Activated T-cell treated with anti-CD3 and anti-CD28 coated beads, Interleukin-2, amount 50 U/mL, for 4 hours (primary cell): Measurements from ENCODE around the gene TIMM22. TPM values are rescaled to one million over a fixed set of nuclear protein-coding genes. Genes with fewer than 3 reads are reported as not detected.
A peak's percentile ranks its signal among the peaks of the same experiment; 100 is the strongest.
"Not testable (repeated sequence)": the region's sequence is repeated elsewhere in the genome, so short reads cannot be mapped to it uniquely, and the experiment has no call there.

ENCODE experiments used
- ATAC-seq, 2 donors: fragments of 200-7000 bp; cut with Tn5 transposase; one replicate each; pipeline ENCODE4 v1.10.0; 2021
- DNase-seq: peaks from one replicate; pipeline ENCODE4 v3.0.0-alpha.2; 2020
- H3K27me3 Mint-ChIP-seq: one replicate; pipeline ENCODE4 v1.8.0; 2021; ENCODE audit warnings: low read depth, mixed read lengths
- H3K36me3 Mint-ChIP-seq: one replicate; pipeline ENCODE4 v1.8.0; 2022; ENCODE audit warnings: mixed read lengths; ENCODE audit not compliant: insufficient read depth
- H3K4me1 Mint-ChIP-seq: one replicate; pipeline ENCODE4 v1.8.0; 2021; ENCODE audit warnings: low read depth, mixed read lengths
- H3K4me3 Mint-ChIP-seq: one replicate; pipeline ENCODE4 v1.8.0; 2021; ENCODE audit warnings: mild to moderate bottlenecking, moderate library complexity, mixed read lengths
- H3K9me3 Mint-ChIP-seq: one replicate; pipeline ENCODE4 v1.8.0; 2021; ENCODE audit warnings: mixed read lengths
- total RNA-seq, 3 donors: library from RNA; stranded (reverse); gene quantifications; one replicate each; pipeline ENCODE4 v1.2.1, GENCODE V29; 2021

The TIMM22 gene
- total RNA-seq, 3 donors from 2014 or later = 21.6 to 22.5 (median 22.1) TPM

- H3K36me3 Mint-ChIP-seq = no peaks in the 10 kb centered on the region
- peak; percentile 79 for ATAC-seq
- peak within 1 kb of the TSS; percentile 77 for H3K4me3 Mint-ChIP-seq
- H3K27me3 Mint-ChIP-seq = peaks cover 35% of the 10 kb centered on the region
- H3K4me1 Mint-ChIP-seq = peaks cover 17% of the 10 kb centered on the region
- H3K9me3 Mint-ChIP-seq = no peaks in the 10 kb centered on the region
- DNase-seq = peak; percentile 92
These were observed 17.2 kb upstream of the TIMM22 start, which contains the start of gene NXN for GRCh38 chr17:979539-980405. Gene NXN, minus strand, starts transcription at chr17:979776.

GRCh38 chr17:980406-981291 is 16.3 kb upstream of the TIMM22 start:
- DNase-seq = peak; percentile 70
- Mint-ChIP-seq H3K4me1 (peaks cover 17% of the 10 kb centered on the region), H3K27me3 (peaks cover 27% of the 10 kb centered on the region), H3K9me3 (no peaks in the 10 kb centered on the region), H3K36me3 (no peaks in the 10 kb centered on the region), H3K4me3 (peak overlapping the region; percentile 77)
- ATAC-seq = peak; percentile 72 to 80

GRCh38 chr17:981292-981658 is 15.7 kb upstream of the TIMM22 start:
- peaks cover 21% of the 10 kb centered on the region for H3K27me3 Mint-ChIP-seq
- peaks cover 17% of the 10 kb centered on the region for H3K4me1 Mint-ChIP-seq
- no peaks in the 10 kb centered on the region for H3K9me3 Mint-ChIP-seq
- no peak for ATAC-seq
- H3K4me3 Mint-ChIP-seq = peak overlapping the region; percentile 77
- H3K36me3 Mint-ChIP-seq = no peaks in the 10 kb centered on the region
- DNase-seq = no peak

- ATAC-seq (no peak), DNase-seq (no peak)
- no peaks in the 10 kb centered on the region for H3K9me3 Mint-ChIP-seq
- no peaks in the 10 kb centered on the region for H3K36me3 Mint-ChIP-seq
- no peaks in the 10 kb centered on the region for H3K27me3 Mint-ChIP-seq
- H3K4me1 Mint-ChIP-seq = peaks cover 12% of the 10 kb centered on the region
- no peak overlapping the region for H3K4me3 Mint-ChIP-seq
These were observed 13.0 kb upstream of the TIMM22 start for GRCh38 chr17:983921-984320.

GRCh38 chr17:986322-986929 is 10.5 kb upstream of the TIMM22 start:
- no peak overlapping the region for H3K4me3 Mint-ChIP-seq
- no peaks in the 10 kb centered on the region for H3K36me3 Mint-ChIP-seq
- ATAC-seq = no peak

GRCh38 chr17:987931-988330 is 9.0 kb upstream of the TIMM22 start:
- ATAC-seq (no peak), DNase-seq (no peak)
- Mint-ChIP-seq H3K27me3 (no peaks in the 10 kb centered on the region), H3K36me3 (no peaks in the 10 kb centered on the region), H3K4me1 (no peaks in the 10 kb centered on the region), H3K4me3 (no peak overlapping the region), H3K9me3 (no peaks in the 10 kb centered on the region)

More at GRCh38 chr17:986322-986929, 10.5 kb upstream of the TIMM22 start:
- no peaks in the 10 kb centered on the region for H3K27me3 Mint-ChIP-seq
- no peaks in the 10 kb centered on the region for H3K9me3 Mint-ChIP-seq
- DNase-seq = no peak
- no peaks in the 10 kb centered on the region for H3K4me1 Mint-ChIP-seq

- no peaks in the 10 kb centered on the region for H3K4me1 Mint-ChIP-seq
- no peak for DNase-seq
- no peak overlapping the region for H3K4me3 Mint-ChIP-seq
- no peak for ATAC-seq
- H3K36me3 Mint-ChIP-seq = no peaks in the 10 kb centered on the region
- H3K27me3 Mint-ChIP-seq = no peaks in the 10 kb centered on the region
- H3K9me3 Mint-ChIP-seq = no peaks in the 10 kb centered on the region
These were observed 8.4 kb upstream of the TIMM22 start for GRCh38 chr17:988561-988960.

GRCh38 chr17:992933-993332 is 4.0 kb upstream of the TIMM22 start:
- H3K9me3 Mint-ChIP-seq = no peaks in the 10 kb centered on the region
- no peaks in the 10 kb centered on the region for H3K27me3 Mint-ChIP-seq
- no peaks in the 10 kb centered on the region for H3K36me3 Mint-ChIP-seq
- no peak for DNase-seq
- no peak for ATAC-seq
- peaks cover 6% of the 10 kb centered on the region for H3K4me1 Mint-ChIP-seq
- H3K4me3 Mint-ChIP-seq = no peak overlapping the region

- not testable (repeated sequence) for ATAC-seq, DNase-seq, H3K9me3 Mint-ChIP-seq, H3K27me3 Mint-ChIP-seq, H3K36me3 Mint-ChIP-seq, H3K4me3 Mint-ChIP-seq
- H3K4me1 Mint-ChIP-seq = peaks cover 22% of the 10 kb centered on the region
These were observed 1.6 kb upstream of the TIMM22 start for GRCh38 chr17:995324-995723.

- Mint-ChIP-seq H3K4me1 (peaks cover 22% of the 10 kb centered on the region), H3K36me3 (peaks cover 25% of the 10 kb centered on the region), H3K4me3 (peak overlapping the region; percentile 94), H3K9me3 (no peaks in the 10 kb centered on the region), H3K27me3 (no peaks in the 10 kb centered on the region)
- DNase-seq (no peak), ATAC-seq (no peak)
These were observed 1.2 kb downstream of the TIMM22 start for GRCh38 chr17:998111-998510.

GRCh38 chr17:1000597-1001461 is 3.9 kb downstream of the TIMM22 start:
- H3K36me3 Mint-ChIP-seq = peaks cover 31% of the 10 kb centered on the region
- ATAC-seq (no peak), DNase-seq (no peak)
- no peak overlapping the region for H3K4me3 Mint-ChIP-seq
- peaks cover 23% of the 10 kb centered on the region for H3K4me1 Mint-ChIP-seq
- no peaks in the 10 kb centered on the region for H3K27me3 Mint-ChIP-seq
- H3K9me3 Mint-ChIP-seq = no peaks in the 10 kb centered on the region

GRCh38 chr17:1001640-1002411 is 4.9 kb downstream of the TIMM22 start:
- ATAC-seq (no peak), DNase-seq (no peak)
- H3K36me3 Mint-ChIP-seq = peaks cover 31% of the 10 kb centered on the region
- no peaks in the 10 kb centered on the region for H3K9me3 Mint-ChIP-seq
- peaks cover 23% of the 10 kb centered on the region for H3K4me1 Mint-ChIP-seq
- H3K4me3 Mint-ChIP-seq = no peak overlapping the region
- no peaks in the 10 kb centered on the region for H3K27me3 Mint-ChIP-seq

- H3K36me3 Mint-ChIP-seq = peaks cover 31% of the 10 kb centered on the region
These were observed 5.5 kb downstream of the TIMM22 start for GRCh38 chr17:1002412-1002753.

More at GRCh38 chr17:1002412-1002753, 5.5 kb downstream of the TIMM22 start:
- H3K9me3 Mint-ChIP-seq = no peaks in the 10 kb centered on the region
- no peaks in the 10 kb centered on the region for H3K27me3 Mint-ChIP-seq
- H3K4me1 Mint-ChIP-seq = peaks cover 21% of the 10 kb centered on the region
- no peak overlapping the region for H3K4me3 Mint-ChIP-seq
- ATAC-seq (no peak), DNase-seq (no peak)
